Measurements from ENCODE around the gene DTL.

The DTL gene

GRCh38 chr1:212101735-212102134 is 66.2 kb downstream of the DTL start:
- Histone ChIP-seq H3K79me2 (ENCODE audit: insufficient read depth, low read length) (peaks cover 17% of the 10 kb centered on the region), H3K9ac (ENCODE audit: low read length) (no peak overlapping the region), H3K27ac (ENCODE audit: low read depth, low read length) (no peak overlapping the region), H3F3A (ENCODE audit: insufficient read depth) (no peaks in the 10 kb centered on the region), H3K36me3 (ENCODE audit: low read length) (peaks cover 42% of the 10 kb centered on the region), H3K9me2 (replicated peaks; ENCODE audit: insufficient read depth, low read length) (no peaks in the 10 kb centered on the region), H3K4me2 (ENCODE audit: low read depth, low read length, poor library complexity, severe bottlenecking) (no peak overlapping the region), H3K27me3 (ENCODE audit: low read length) (no peaks in the 10 kb centered on the region), H3K9me3 (ENCODE audit: insufficient read depth, low read length) (no peaks in the 10 kb centered on the region), H2AFZ (ENCODE audit: low read depth, low read length, severe bottlenecking) (no peak overlapping the region), H4K20me1 (ENCODE audit: low read depth, low read length) (0 out of 2 replicates have a peak, but pooled peaks cover 15% of the 10 kb centered on the region), H3K4me3 (ENCODE audit: insufficient read depth, low read length, poor library complexity, severe bottlenecking) (no peak overlapping the region)
- no peak for TF ChIP-seq EZH2phosphoT487 (conservative IDR thresholded peaks at IDR 0.05; ENCODE audit: low read length)
- TF ChIP-seq, protein P1, sequence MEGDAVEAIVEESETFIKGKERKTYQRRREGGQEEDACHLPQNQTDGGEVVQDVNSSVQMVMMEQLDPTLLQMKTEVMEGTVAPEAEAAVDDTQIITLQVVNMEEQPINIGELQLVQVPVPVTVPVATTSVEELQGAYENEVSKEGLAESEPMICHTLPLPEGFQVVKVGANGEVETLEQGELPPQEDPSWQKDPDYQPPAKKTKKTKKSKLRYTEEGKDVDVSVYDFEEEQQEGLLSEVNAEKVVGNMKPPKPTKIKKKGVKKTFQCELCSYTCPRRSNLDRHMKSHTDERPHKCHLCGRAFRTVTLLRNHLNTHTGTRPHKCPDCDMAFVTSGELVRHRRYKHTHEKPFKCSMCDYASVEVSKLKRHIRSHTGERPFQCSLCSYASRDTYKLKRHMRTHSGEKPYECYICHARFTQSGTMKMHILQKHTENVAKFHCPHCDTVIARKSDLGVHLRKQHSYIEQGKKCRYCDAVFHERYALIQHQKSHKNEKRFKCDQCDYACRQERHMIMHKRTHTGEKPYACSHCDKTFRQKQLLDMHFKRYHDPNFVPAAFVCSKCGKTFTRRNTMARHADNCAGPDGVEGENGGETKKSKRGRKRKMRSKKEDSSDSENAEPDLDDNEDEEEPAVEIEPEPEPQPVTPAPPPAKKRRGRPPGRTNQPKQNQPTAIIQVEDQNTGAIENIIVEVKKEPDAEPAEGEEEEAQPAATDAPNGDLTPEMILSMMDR (IDR thresholded peaks at IDR 0.05; ENCODE audit: insufficient read depth, low read length, poor library complexity, severe bottlenecking) = no peak

- Histone ChIP-seq H3K9me3 (ENCODE audit: insufficient read depth, low read length) (no peaks in the 10 kb centered on the region), H3K79me2 (ENCODE audit: insufficient read depth, low read length) (no peaks in the 10 kb centered on the region), H3K36me3 (ENCODE audit: low read length) (peaks cover 43% of the 10 kb centered on the region), H3K9ac (ENCODE audit: low read length) (no peak overlapping the region), H3K9me2 (replicated peaks; ENCODE audit: insufficient read depth, low read length) (no peaks in the 10 kb centered on the region), H2AFZ (ENCODE audit: low read depth, low read length, severe bottlenecking) (no peak overlapping the region), H3K4me2 (ENCODE audit: low read depth, low read length, poor library complexity, severe bottlenecking) (no peak overlapping the region), H4K20me1 (ENCODE audit: low read depth, low read length) (0 out of 2 replicates have a peak, but pooled peaks cover 5% of the 10 kb centered on the region), H3K27me3 (ENCODE audit: low read length) (no peaks in the 10 kb centered on the region), H3K27ac (ENCODE audit: low read depth, low read length) (no peak overlapping the region), H3F3A (ENCODE audit: insufficient read depth) (no peaks in the 10 kb centered on the region), H3K4me3 (ENCODE audit: insufficient read depth, low read length, poor library complexity, severe bottlenecking) (no peak overlapping the region)
- no peak for TF ChIP-seq EZH2phosphoT487 (conservative IDR thresholded peaks at IDR 0.05; ENCODE audit: low read length)
- TF ChIP-seq, protein P1 (IDR thresholded peaks at IDR 0.05; ENCODE audit: insufficient read depth, low read length, poor library complexity, severe bottlenecking) = no peak
Measured at GRCh38 chr1:212104586-212105325, 69.2 kb downstream of the DTL start.

- H3K27ac ChIP-seq (ENCODE audit: low read depth, low read length) = no peak overlapping the region
- no peaks in the 10 kb centered on the region for H3F3A ChIP-seq (ENCODE audit: insufficient read depth)
- H3K4me2 ChIP-seq (ENCODE audit: low read depth, low read length, poor library complexity, severe bottlenecking) = no peak overlapping the region
- TF ChIP-seq, protein P1 (IDR thresholded peaks at IDR 0.05; ENCODE audit: insufficient read depth, low read length, poor library complexity, severe bottlenecking) = no peak
- TF ChIP-seq EZH2phosphoT487 (conservative IDR thresholded peaks at IDR 0.05; ENCODE audit: low read length) = no peak
- H3K27me3 ChIP-seq (ENCODE audit: low read length) = no peaks in the 10 kb centered on the region
- H3K79me2 ChIP-seq (ENCODE audit: insufficient read depth, low read length) = no peaks in the 10 kb centered on the region
- H3K4me3 ChIP-seq (ENCODE audit: insufficient read depth, low read length, poor library complexity, severe bottlenecking) = no peak overlapping the region
- no peaks in the 10 kb centered on the region for H3K9me3 ChIP-seq (ENCODE audit: insufficient read depth, low read length)
- H3K36me3 ChIP-seq (ENCODE audit: low read length) = peaks cover 35% of the 10 kb centered on the region
- H3K9me2 ChIP-seq (replicated peaks; ENCODE audit: insufficient read depth, low read length) = no peaks in the 10 kb centered on the region
- no peak overlapping the region for H3K9ac ChIP-seq (ENCODE audit: low read length)
- H4K20me1 ChIP-seq (ENCODE audit: low read depth, low read length) = 0 out of 2 replicates have a peak, but pooled peaks cover 5% of the 10 kb centered on the region
- no peak overlapping the region for H2AFZ ChIP-seq (ENCODE audit: low read depth, low read length, severe bottlenecking)
Measured at GRCh38 chr1:212106286-212106792, 70.8 kb downstream of the DTL start.

Data from SU-DHL-6 (cell line).